ENCODE data around the gene ARHGEF17. TPM values are rescaled to one million over a fixed set of nuclear protein-coding genes. Genes with fewer than 3 reads are reported as not detected.

Gene ARHGEF17
- total RNA-seq, 1 experiment from 2014 or later, result 77.9 TPM

DNA sequence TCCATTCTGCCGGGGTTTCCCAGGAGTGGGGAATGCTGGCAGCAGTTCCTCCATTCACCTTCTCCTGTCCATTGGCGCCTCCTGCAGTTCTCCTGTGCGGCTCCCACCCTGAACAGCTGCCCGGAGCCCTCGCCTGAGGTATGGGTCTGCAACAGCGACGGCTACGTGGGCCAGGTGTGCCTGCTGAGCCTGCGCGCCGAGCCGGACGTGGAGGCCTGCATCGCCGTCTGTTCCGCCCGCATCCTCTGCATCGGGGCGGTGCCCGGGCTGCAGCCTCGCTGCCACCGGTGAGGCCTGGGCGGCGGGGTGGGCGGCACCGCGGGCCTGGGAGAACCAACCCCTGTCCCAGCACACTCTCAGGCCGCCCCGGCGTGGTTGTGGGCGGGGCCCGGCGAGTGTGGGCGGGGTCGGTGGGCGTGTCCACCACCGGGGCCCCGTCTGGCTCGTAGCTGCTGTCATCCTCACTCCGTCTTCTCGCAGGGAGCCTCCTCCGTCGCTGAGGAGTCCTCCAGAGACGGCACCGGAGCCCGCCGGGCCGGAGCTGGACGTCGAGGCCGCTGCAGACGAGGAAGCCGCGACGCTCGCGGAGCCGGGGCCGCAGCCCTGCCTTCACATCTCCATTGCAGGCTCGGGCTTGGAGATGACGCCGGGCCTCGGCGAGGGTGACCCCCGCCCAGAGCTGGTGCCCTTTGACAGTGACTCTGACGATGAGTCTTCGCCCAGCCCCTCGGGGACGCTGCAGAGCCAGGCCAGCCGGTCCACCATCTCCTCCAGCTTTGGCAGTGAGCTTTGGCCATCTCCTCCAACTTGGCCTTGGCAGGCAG, 54.1 kb downstream of the ARHGEF17 start:
- no peak overlapping the region for H3K4me3 Mint-ChIP-seq (ENCODE audit: unreplicated experiment)
- Histone ChIP-seq H3K36me3 (ENCODE audit: control insufficient read depth, insufficient read depth, low read length) (peaks cover 22% of the 10 kb centered on the region), H3K27me3 (replicated peaks; ENCODE audit: control insufficient read depth, insufficient read depth, low read length) (no peaks in the 10 kb centered on the region), H3K9me3 (no peaks in the 10 kb centered on the region), H3K4me3 (ENCODE audit: low read depth, low read length) (no peak overlapping the region), H3K4me1 (no peaks in the 10 kb centered on the region)
- CTCF ChIA-PET, result interaction anchor here (1.2 to 2.0 kb wide), 4 partner anchors 11 to 73 kb away, joined by 3 to 18 read pairs (median 9); no protein-coding TSS in a partner anchor
- intact Hi-C loops (cut with micrococcal nuclease; ENCODE audit: unreplicated experiment), result no loop called here
- no peaks in the 10 kb centered on the region for H3K4me1 Mint-ChIP-seq (ENCODE audit: low read depth, unreplicated experiment)
- BruUV-seq (replicated peaks), result no TSS peak
- no peaks in the 10 kb centered on the region for H3K27me3 Mint-ChIP-seq (ENCODE audit: insufficient read depth, unreplicated experiment)
- no peak overlapping the region for H3K27ac Mint-ChIP-seq (ENCODE audit: unreplicated experiment)
- POLR2A ChIA-PET, result no interaction called here
- TF ChIP-seq, protein P1, sequence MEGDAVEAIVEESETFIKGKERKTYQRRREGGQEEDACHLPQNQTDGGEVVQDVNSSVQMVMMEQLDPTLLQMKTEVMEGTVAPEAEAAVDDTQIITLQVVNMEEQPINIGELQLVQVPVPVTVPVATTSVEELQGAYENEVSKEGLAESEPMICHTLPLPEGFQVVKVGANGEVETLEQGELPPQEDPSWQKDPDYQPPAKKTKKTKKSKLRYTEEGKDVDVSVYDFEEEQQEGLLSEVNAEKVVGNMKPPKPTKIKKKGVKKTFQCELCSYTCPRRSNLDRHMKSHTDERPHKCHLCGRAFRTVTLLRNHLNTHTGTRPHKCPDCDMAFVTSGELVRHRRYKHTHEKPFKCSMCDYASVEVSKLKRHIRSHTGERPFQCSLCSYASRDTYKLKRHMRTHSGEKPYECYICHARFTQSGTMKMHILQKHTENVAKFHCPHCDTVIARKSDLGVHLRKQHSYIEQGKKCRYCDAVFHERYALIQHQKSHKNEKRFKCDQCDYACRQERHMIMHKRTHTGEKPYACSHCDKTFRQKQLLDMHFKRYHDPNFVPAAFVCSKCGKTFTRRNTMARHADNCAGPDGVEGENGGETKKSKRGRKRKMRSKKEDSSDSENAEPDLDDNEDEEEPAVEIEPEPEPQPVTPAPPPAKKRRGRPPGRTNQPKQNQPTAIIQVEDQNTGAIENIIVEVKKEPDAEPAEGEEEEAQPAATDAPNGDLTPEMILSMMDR (IDR thresholded peaks at IDR 0.05; ENCODE audit: insufficient read depth in 1 of 2, low read depth in 1 of 2, low read length in 1 of 2, severe bottlenecking in 1 of 2, unreplicated experiment in 1 of 2), result no peak
- DNase-seq, result no peak
- peaks cover 40% of the 10 kb centered on the region for H3K36me3 Mint-ChIP-seq (ENCODE audit: insufficient read depth, unreplicated experiment)
- H3K9me3 Mint-ChIP-seq (ENCODE audit: unreplicated experiment), result no peaks in the 10 kb centered on the region

DNA sequence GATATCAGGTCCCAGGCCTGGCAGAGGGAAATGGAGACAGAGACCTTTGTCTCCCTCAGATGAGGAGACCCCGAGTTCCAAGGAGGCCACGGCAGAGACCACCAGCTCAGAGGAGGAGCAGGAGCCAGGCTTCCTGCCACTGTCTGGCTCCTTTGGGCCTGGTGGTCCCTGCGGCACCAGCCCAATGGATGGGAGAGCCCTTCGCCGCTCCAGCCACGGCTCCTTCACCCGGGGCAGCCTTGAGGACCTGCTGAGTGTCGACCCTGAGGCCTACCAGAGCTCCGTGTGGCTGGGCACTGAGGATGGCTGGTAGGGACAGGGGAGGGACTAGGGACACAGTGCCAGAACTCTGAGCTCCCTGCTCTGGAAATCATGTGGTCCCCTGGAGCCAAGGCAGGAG, 55.1 kb downstream of the ARHGEF17 start:
- intact Hi-C loops (cut with micrococcal nuclease; ENCODE audit: unreplicated experiment), result no loop called here
- peaks cover 42% of the 10 kb centered on the region for H3K36me3 Mint-ChIP-seq (ENCODE audit: insufficient read depth, unreplicated experiment)
- no peak overlapping the region for H3K4me3 Mint-ChIP-seq (ENCODE audit: unreplicated experiment)
- no peaks in the 10 kb centered on the region for H3K4me1 ChIP-seq
- H3K27ac Mint-ChIP-seq (ENCODE audit: unreplicated experiment), result no peak overlapping the region
- no peaks in the 10 kb centered on the region for H3K27me3 Mint-ChIP-seq (ENCODE audit: insufficient read depth, unreplicated experiment)
- no peak for DNase-seq
- no TSS peak for BruUV-seq (replicated peaks)
- ChIA-PET POLR2A (no interaction called here), CTCF (interaction anchor here (0.7 to 2.3 kb wide), 6 partner anchors 12 to 74 kb away, joined by 3 to 15 read pairs (median 7); no protein-coding TSS in a partner anchor)
- no peaks in the 10 kb centered on the region for H3K9me3 ChIP-seq
- no peaks in the 10 kb centered on the region for H3K27me3 ChIP-seq (replicated peaks; ENCODE audit: control insufficient read depth, insufficient read depth, low read length)
- TF ChIP-seq, protein P1 (IDR thresholded peaks at IDR 0.05; ENCODE audit: insufficient read depth in 1 of 2, low read depth in 1 of 2, low read length in 1 of 2, severe bottlenecking in 1 of 2, unreplicated experiment in 1 of 2), result no peak
- H3K36me3 ChIP-seq (ENCODE audit: control insufficient read depth, insufficient read depth, low read length), result peaks cover 22% of the 10 kb centered on the region
- no peak overlapping the region for H3K4me3 ChIP-seq (ENCODE audit: low read depth, low read length)
- no peaks in the 10 kb centered on the region for H3K4me1 Mint-ChIP-seq (ENCODE audit: low read depth, unreplicated experiment)
- H3K9me3 Mint-ChIP-seq (ENCODE audit: unreplicated experiment), result no peaks in the 10 kb centered on the region

DNA sequence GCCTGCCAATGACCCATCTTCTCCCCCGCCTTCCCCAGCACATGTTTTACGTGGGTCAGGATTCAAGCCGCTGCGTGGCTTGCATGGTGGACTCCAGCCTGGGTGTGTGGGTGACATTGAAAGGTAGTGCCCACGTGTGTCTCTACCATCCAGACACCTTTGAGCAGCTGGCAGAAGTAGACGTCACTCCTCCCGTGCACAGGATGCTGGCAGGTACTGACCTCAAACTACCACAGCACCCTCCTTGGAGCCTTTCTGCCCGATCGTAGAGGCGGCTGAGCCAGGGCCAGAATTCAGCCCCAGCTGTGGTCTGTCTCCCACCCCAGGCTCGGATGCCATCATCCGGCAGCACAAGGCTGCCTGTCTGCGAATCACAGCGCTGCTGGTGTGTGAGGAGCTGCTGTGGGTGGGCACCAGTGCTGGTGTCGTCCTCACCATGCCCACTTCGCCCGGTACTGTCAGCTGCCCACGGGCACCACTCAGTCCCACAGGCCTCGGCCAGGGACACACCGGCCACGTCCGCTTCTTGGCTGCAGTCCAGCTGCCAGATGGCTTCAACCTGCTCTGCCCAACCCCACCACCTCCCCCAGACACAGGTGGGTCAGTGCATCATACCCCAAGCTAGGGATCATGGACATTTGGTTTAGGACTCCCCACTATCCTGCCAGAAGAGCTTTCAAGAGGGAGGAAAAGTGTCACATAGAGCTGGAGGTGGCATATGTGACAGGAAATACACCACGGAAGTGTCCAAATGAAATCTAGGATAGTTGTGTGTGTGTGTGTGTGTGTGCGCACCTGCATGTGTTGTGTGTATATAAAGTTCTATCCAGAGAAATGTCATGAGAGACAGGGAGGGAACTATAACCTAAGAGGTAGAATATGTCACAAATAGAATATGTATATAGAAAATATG, 57.5 kb downstream of the ARHGEF17 start:
- BruUV-seq (replicated peaks), result no TSS peak
- TF ChIP-seq, protein P1 (IDR thresholded peaks at IDR 0.05; ENCODE audit: insufficient read depth in 1 of 2, low read depth in 1 of 2, low read length in 1 of 2, severe bottlenecking in 1 of 2, unreplicated experiment in 1 of 2), result no peak
- Mint-ChIP-seq H3K9me3 (ENCODE audit: unreplicated experiment) (no peaks in the 10 kb centered on the region), H3K27me3 (ENCODE audit: insufficient read depth, unreplicated experiment) (no peaks in the 10 kb centered on the region), H3K36me3 (ENCODE audit: insufficient read depth, unreplicated experiment) (peaks cover 45% of the 10 kb centered on the region), H3K4me1 (ENCODE audit: low read depth, unreplicated experiment) (no peaks in the 10 kb centered on the region), H3K4me3 (ENCODE audit: unreplicated experiment) (no peak overlapping the region), H3K27ac (ENCODE audit: unreplicated experiment) (no peak overlapping the region)
- POLR2A ChIA-PET, result no interaction called here
- intact Hi-C loops (cut with micrococcal nuclease; ENCODE audit: unreplicated experiment), result no loop called here
- H3K9me3 ChIP-seq, result no peaks in the 10 kb centered on the region
- DNase-seq, result no peak
- peaks cover 20% of the 10 kb centered on the region for H3K36me3 ChIP-seq (ENCODE audit: control insufficient read depth, insufficient read depth, low read length)
- no peaks in the 10 kb centered on the region for H3K27me3 ChIP-seq (replicated peaks; ENCODE audit: control insufficient read depth, insufficient read depth, low read length)
- CTCF ChIA-PET, result interaction anchor here (2.3 kb wide), 1 partner anchor 14 kb away, joined by 15 read pairs; no protein-coding TSS in a partner anchor
- no peak overlapping the region for H3K4me3 ChIP-seq (ENCODE audit: low read depth, low read length)
- no peaks in the 10 kb centered on the region for H3K4me1 ChIP-seq

Data from Caco-2 (cell line).